GM10266 (cell line): ENCODE measurements around the gene CPED1.

Experiments used
- DNase-seq: peaks from one replicate; pipeline ENCODE4 v3.0.0; 2012; ENCODE audit errors: extremely low spot score
- TF ChIP-seq, protein P1 (sequence below): IDR thresholded peaks from 2 replicates; pipeline ENCODE4 v1.5.1; 2012; ENCODE audit warnings: mild to moderate bottlenecking, low read depth; ENCODE audit not compliant: control insufficient read depth, insufficient read depth; ENCODE audit errors: missing control alignments

CPED1 gene

DNA sequence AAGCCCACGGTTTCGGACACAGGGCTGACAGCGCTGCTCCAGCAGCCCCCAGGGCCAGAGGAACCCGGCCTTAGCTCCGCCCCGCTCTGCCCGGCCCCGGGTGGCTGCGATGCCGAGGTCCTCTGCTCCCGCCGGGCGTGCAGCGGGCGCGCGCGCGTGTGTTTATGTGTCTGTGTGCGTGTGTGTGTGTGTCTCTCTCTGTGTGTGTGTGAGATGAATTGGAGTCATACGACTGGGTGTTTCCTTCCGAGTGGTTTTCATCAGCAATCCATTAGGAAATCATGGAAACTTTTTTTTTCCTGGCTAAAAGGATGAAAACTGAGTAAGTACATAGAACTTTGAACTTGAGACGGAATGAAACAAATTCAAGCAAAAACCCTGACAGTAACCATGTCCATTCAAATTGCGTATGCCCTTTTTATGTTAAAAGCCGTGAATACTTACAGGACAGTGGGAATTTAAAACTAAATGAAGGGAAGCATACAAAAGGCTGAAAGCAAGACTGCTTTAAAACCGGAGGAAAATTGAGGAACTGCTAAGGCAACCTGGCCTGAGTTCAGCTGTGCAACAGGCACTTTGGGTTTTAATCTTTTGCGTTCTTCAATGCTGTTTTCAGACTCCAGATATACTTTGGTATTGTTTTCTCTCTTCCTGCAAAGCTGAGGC lies at the start of gene CPED1:
CPED1 (plus strand) TSS at position 121 of the 666 bp plus-strand sequence. CDS start 911 bp downstream, outside the sequence.
- DNase-seq = peak; percentile 18
- TF ChIP-seq, protein P1, sequence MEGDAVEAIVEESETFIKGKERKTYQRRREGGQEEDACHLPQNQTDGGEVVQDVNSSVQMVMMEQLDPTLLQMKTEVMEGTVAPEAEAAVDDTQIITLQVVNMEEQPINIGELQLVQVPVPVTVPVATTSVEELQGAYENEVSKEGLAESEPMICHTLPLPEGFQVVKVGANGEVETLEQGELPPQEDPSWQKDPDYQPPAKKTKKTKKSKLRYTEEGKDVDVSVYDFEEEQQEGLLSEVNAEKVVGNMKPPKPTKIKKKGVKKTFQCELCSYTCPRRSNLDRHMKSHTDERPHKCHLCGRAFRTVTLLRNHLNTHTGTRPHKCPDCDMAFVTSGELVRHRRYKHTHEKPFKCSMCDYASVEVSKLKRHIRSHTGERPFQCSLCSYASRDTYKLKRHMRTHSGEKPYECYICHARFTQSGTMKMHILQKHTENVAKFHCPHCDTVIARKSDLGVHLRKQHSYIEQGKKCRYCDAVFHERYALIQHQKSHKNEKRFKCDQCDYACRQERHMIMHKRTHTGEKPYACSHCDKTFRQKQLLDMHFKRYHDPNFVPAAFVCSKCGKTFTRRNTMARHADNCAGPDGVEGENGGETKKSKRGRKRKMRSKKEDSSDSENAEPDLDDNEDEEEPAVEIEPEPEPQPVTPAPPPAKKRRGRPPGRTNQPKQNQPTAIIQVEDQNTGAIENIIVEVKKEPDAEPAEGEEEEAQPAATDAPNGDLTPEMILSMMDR = no peak

DNA sequence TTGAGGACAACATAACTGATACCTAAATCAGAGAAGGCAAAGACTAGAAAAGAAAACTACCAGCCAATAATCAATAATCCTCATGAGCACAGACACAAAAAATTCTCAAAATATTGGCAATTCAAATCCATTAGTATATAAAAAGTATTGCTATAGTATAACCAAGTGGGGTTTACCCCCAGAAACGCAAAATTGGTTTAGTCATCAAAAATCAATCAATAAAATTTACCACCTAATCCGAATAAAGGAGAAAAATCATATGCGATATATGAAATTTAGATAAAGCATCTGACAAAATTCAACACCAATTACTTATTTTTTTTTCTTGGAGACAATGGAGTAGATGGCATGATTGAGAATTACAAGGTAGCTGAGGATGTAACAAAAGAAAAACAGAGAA lies 49.2 kb upstream of the CPED1 start:
- TF ChIP-seq, protein P1 = no peak

DNA sequence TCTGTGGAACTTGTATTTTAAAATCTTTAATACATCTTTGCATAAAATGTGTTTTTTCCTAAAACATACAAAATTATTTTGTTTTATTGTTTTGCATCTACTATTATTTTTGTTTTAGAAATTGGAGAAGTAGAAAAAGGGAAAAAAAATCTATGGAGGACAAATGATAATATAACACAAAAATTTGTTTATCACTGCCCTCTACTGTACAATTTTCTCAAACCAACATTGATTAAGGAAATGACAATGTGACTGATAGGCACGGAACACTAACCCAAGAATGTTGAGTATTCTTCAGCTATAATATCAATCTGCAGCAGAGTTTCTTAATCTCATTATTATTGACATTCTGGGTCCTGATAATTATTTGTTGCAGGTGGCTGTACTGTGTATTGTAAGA lies 47.4 kb upstream of the CPED1 start:
- TF ChIP-seq, protein P1 = peak; percentile 26
- no peak for DNase-seq

More for the DNA sequence above, 49.2 kb upstream of the CPED1 start:
- DNase-seq = no peak

DNA sequence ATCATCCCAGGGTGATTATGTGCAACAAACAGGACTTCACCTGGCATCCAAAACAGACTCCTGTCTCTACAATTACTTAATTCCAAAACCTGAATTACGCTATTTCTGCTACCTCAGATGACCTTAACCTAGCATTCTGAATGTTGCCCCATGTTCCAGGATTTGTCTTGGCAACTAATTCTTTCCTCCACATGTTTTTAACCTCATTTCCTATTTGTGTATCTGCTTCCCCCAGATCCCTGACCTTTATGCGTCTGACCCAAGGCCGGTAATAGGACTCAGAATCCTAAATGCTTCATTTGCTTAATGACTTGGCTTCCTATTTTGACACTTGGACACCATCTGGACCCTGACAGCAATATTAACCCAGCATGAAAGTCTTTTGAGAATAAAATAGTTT lies 46.7 kb upstream of the CPED1 start:
- no peak for DNase-seq
- TF ChIP-seq, protein P1 = no peak

DNA sequence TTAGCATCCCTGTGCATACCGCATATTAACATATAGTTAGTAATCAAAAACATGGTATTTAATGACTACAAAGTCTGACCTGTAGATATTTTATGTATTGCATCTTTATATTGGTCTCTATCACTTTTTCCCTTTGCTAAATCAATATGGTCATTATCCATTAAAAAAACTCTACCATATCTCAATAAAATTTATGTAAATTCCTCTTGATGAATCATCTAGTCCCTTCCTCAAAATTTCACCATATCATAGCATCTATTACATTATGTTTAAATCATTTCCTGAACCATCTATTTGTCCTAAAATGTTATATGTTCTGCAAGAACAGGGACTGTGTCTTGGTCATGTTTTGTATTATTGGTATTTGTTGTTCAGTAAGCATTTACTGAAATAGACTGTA lies 45.6 kb upstream of the CPED1 start:
- TF ChIP-seq, protein P1 = no peak
- no peak for DNase-seq

DNA sequence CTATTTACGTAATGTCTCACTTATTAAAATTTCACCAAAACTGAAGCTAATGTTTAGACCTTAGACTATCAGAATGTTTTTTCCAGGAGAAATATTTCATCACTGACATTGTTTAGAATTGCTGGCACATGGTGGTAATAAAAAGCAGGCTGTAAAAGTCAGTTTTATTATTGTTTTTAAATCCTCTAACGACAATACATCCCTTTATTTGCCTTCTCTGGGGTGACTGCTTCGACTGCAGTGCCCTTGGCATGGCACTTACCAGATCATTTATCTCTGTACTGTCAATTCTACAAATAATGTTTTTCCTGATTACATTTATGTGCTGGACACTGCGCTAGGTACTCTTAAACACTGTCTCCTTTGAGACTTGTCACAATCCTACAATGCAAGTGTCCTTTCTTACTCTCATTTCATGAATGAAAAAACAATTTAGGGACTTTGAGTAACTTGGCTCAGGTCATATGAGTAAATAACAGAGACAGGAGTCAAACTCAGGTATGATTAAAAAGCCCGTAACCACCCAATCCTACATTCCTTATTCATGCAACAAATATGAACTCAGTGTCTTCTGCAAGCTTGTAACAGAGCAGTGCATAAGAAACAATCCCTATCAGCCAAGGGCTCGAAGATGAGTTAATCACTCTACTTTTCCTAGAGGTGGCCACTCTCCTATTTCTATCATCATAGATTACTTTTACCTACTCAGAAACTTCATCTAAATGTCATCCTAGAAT lies 43.5 kb upstream of the CPED1 start:
- TF ChIP-seq, protein P1 = no peak
- DNase-seq = no peak

DNA sequence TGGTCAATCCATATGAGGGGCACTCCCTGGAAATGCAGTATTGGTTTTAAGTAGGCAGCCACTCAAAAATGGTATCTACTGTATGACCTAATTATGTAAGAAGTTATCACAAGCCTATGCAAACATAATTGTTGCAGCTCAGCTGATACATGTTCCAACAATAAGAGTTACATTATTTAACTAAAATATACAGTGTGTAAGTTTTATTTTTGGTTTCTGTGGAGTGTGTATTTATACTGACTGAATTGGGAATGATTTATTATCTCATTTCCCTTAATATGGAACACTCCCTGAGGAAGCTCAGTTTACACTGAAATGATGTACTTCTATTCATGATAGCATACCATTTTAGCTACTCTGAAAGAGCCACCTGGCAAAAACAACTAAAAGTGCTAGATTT lies 40.5 kb upstream of the CPED1 start:
- DNase-seq = no peak
- TF ChIP-seq, protein P1 = no peak
